OCI-LY3 (cell line): ENCODE results near the gene LSM12.
A peak's percentile ranks its signal among the peaks of the same experiment; 100 is the strongest.

Experiments used
- H2AFZ ChIP-seq: fragments of 200-600, 300-600 bp; shearing (Covaris generic); 2 replicates; pipeline ENCODE4 v1.6.0; 2014; ENCODE audit warnings: antibody characterized with exemption, low read depth, low read length
- H3K27ac ChIP-seq: fragments of 200-600, 300-600 bp; sonication (generic); 2 replicates; pipeline ENCODE4 v1.5.1; 2014; ENCODE audit warnings: mild to moderate bottlenecking, low read length, moderate library complexity, mixed read lengths
- H3K27me3 ChIP-seq: fragments of 200-600, 300-600 bp; sonication (generic); 2 replicates; pipeline ENCODE4 v1.6.1; 2014; ENCODE audit warnings: low read depth, low read length, mixed read lengths
- H3K36me3 ChIP-seq: fragments of 200-600, 300-600 bp; sonication (generic); replicated peaks from 2 replicates; pipeline ENCODE3; 2014; ENCODE audit warnings: low read depth, low read length, mixed read lengths
- H3K4me1 ChIP-seq: fragments of 300-600, 200-600 bp; sonication (generic); 2 replicates; pipeline ENCODE4 v1.6.1; 2014; ENCODE audit warnings: low read length, mixed read lengths
- H3K4me2 ChIP-seq: fragments of 200-600, 300-600 bp; sonication (generic); 2 replicates; pipeline ENCODE4 v1.6.1; 2014; ENCODE audit warnings: low read length, mixed read lengths
- H3K4me3 ChIP-seq: fragments of 300-600, 200-600 bp; sonication (generic); 2 replicates; pipeline ENCODE4 v1.5.1; 2014; ENCODE audit warnings: antibody characterized with exemption, mild to moderate bottlenecking, low read length, moderate library complexity
- H3K79me2 ChIP-seq: fragments of 300-600, 200-600 bp; shearing (Covaris generic); 2 replicates; pipeline ENCODE4 v1.6.1; 2014; ENCODE audit warnings: mild to moderate bottlenecking, low read length, mixed read lengths
- H3K9ac ChIP-seq: fragments of 300-600, 200-600 bp; shearing (Covaris generic); 2 replicates; pipeline ENCODE4 v1.6.0; 2014; ENCODE audit warnings: mild to moderate bottlenecking, low read length, moderate library complexity
- H3K9me3 ChIP-seq: fragments of 200-600, 300-600 bp; shearing (Covaris generic); 2 replicates; pipeline ENCODE4 v1.6.1; 2014; ENCODE audit warnings: low read length, mixed read lengths; ENCODE audit not compliant: insufficient read depth
- H4K20me1 ChIP-seq: fragments of 200-600, 300-600 bp; sonication (generic); 2 replicates; pipeline ENCODE4 v1.6.1; 2016; ENCODE audit warnings: low read length, mixed read lengths; ENCODE audit not compliant: insufficient read depth
- EZH2phosphoT487 ChIP-seq: fragments of 200-600 bp; shearing (Covaris generic); IDR thresholded peaks from 2 replicates; pipeline ENCODE4 v1.6.1; 2018; ENCODE audit warnings: antibody characterized with exemption, mixed run types, low read depth
- TF ChIP-seq, protein P1 (sequence below): fragments of 200-600, 300-600 bp; sonication (generic); IDR thresholded peaks from 2 replicates; pipeline ENCODE4 v1.5.1; 2014; ENCODE audit warnings: antibody characterized with exemption, low read length, low read depth

The LSM12 gene

DNA sequence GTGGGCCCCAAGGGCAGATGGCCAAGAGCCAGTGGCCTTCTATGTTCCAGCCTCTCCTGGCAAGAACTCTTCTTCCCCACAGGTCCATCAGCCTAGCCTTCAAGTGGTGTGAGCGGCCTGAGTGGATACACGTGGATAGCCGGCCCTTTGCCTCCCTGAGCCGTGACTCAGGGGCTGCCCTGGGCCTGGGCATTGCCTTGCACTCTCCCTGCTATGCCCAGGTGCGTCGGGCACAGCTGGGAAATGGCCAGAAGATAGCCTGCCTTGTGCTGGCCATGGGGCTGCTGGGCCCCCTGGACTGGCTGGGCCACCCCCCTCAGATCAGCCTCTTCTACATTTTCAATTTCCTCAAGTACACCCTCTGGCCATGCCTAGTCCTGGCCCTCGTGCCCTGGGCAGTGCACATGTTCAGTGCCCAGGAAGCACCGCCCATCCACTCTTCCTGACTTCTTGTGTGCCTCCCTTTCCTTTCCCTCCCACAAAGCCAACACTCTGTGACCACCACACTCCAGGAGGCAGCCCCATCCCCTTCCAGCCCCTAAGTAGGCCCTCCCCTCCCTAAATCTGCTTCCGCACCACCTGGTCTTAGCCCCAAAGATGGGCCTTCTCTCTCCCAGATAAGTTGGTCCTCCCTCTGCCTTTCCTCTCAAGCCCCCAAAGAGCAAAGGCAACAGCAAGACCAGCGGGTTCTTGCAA, 9.3 kb upstream of the LSM12 start:
- H3K4me2 ChIP-seq, result no peak overlapping the region
- peaks cover 22% of the 10 kb centered on the region for H3K79me2 ChIP-seq
- H3K4me3 ChIP-seq, result no peak overlapping the region
- no peak overlapping the region for H3K9ac ChIP-seq
- H3K27me3 ChIP-seq, result no peaks in the 10 kb centered on the region
- no peaks in the 10 kb centered on the region for H3K9me3 ChIP-seq
- TF ChIP-seq, protein P1, sequence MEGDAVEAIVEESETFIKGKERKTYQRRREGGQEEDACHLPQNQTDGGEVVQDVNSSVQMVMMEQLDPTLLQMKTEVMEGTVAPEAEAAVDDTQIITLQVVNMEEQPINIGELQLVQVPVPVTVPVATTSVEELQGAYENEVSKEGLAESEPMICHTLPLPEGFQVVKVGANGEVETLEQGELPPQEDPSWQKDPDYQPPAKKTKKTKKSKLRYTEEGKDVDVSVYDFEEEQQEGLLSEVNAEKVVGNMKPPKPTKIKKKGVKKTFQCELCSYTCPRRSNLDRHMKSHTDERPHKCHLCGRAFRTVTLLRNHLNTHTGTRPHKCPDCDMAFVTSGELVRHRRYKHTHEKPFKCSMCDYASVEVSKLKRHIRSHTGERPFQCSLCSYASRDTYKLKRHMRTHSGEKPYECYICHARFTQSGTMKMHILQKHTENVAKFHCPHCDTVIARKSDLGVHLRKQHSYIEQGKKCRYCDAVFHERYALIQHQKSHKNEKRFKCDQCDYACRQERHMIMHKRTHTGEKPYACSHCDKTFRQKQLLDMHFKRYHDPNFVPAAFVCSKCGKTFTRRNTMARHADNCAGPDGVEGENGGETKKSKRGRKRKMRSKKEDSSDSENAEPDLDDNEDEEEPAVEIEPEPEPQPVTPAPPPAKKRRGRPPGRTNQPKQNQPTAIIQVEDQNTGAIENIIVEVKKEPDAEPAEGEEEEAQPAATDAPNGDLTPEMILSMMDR, result no peak
- TF ChIP-seq EZH2phosphoT487, result no peak
- peaks cover 14% of the 10 kb centered on the region for H3K4me1 ChIP-seq
- H3K27ac ChIP-seq, result no peak overlapping the region
- H2AFZ ChIP-seq, result no peak overlapping the region
- no peaks in the 10 kb centered on the region for H4K20me1 ChIP-seq
- peaks cover 21% of the 10 kb centered on the region for H3K36me3 ChIP-seq

DNA sequence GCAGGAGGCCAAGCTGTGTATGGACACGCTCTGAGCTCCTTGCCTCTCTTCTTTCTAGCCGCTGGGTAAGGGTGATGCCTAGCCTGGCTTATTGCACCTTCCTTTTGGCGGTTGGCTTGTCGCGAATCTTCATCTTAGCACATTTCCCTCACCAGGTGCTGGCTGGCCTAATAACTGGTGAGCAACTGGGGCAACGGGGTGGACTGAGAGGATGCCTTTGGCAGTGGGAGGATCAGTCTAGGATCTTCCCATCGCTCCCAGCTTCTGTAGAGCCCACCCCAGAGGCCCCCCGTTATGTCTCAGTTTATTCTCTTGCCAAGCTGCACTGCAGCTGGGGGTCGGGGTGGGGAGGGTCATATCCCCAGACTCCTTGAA, 8.4 kb upstream of the LSM12 start:
- peaks cover 21% of the 10 kb centered on the region for H3K36me3 ChIP-seq
- H3K4me2 ChIP-seq, result no peak overlapping the region
- H2AFZ ChIP-seq, result no peak overlapping the region
- H4K20me1 ChIP-seq, result no peaks in the 10 kb centered on the region
- H3K4me1 ChIP-seq, result peaks cover 14% of the 10 kb centered on the region
- H3K9me3 ChIP-seq, result no peaks in the 10 kb centered on the region
- H3K4me3 ChIP-seq, result no peak overlapping the region
- H3K27me3 ChIP-seq, result no peaks in the 10 kb centered on the region
- peaks cover 22% of the 10 kb centered on the region for H3K79me2 ChIP-seq
- TF ChIP-seq, protein P1, result no peak
- TF ChIP-seq EZH2phosphoT487, result no peak
- no peak overlapping the region for H3K27ac ChIP-seq
- no peak overlapping the region for H3K9ac ChIP-seq

DNA sequence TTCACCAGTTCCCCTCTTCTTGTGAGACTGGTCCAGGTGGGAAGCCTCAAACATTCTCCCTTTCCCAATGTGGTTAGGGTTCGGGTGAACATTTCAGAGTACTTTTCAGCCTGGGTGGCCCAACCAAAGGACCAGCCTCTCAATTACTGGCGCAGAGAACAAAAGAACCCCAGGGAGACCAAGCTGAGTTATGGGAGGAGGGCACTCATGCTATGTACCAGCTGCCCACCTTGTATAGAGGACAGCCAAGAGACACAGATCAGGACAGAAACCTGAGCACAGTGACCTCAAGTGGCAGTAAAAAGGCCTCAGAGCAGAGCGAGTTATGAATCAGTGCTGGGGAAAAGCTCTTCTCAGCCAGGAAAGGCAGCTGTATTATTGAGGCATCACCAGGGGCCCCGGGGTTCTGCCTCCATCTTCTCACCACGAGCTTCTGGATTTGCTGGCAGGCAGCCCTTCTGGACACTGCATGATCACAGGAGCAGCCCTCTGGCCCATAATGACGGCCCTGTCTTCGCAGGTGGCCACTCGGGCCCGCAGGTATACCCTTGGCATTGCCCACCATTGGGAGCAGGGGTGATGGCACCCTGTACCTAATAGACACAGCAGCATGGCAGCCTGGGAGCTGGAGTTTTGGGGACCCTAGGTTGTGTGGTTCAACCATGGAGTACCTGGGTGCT, 7.9 kb upstream of the LSM12 start:
- peaks cover 21% of the 10 kb centered on the region for H3K36me3 ChIP-seq
- peaks cover 22% of the 10 kb centered on the region for H3K79me2 ChIP-seq
- no peak overlapping the region for H3K27ac ChIP-seq
- no peak for TF ChIP-seq EZH2phosphoT487
- TF ChIP-seq, protein P1, result no peak
- H3K9ac ChIP-seq, result no peak overlapping the region
- H2AFZ ChIP-seq, result no peak overlapping the region
- no peaks in the 10 kb centered on the region for H3K27me3 ChIP-seq
- H3K4me3 ChIP-seq, result no peak overlapping the region
- no peaks in the 10 kb centered on the region for H3K9me3 ChIP-seq
- no peaks in the 10 kb centered on the region for H4K20me1 ChIP-seq
- peaks cover 12% of the 10 kb centered on the region for H3K4me1 ChIP-seq
- H3K4me2 ChIP-seq, result no peak overlapping the region

DNA sequence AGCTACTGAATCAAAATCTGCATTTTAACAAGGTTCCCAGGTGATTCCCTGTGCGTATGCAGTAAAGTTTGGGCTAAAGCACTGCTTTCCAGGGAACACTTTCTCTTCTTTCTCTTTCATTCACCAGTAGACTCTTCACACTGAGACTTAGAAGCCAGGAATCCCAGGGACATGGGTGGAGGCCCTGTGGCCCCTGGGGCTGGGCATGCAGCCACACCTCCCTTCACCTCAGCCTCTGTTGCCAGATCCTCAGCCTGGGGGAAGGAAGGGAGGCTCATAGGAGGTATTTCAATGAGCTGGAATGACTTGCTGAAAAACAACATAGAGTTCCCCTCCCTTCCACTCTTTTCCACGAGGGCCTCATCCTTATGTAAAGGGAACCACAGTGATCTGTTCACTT, 5.3 kb upstream of the LSM12 start:
- Histone ChIP-seq H3K4me2 (peak overlapping the region; percentile 72), H3K4me3 (peak overlapping the region; percentile 95), H3K27me3 (no peaks in the 10 kb centered on the region), H3K79me2 (peaks cover 24% of the 10 kb centered on the region), H3K36me3 (peaks cover 8% of the 10 kb centered on the region), H3K27ac (peak overlapping the region; percentile 80; the same call in 1 of the 2 replicates), H4K20me1 (no peaks in the 10 kb centered on the region), H3K9me3 (no peaks in the 10 kb centered on the region), H3K9ac (peak overlapping the region; percentile 91), H2AFZ (no peak overlapping the region), H3K4me1 (peaks cover 19% of the 10 kb centered on the region)
- TF ChIP-seq, protein P1, result no peak
- no peak for TF ChIP-seq EZH2phosphoT487
